ENCODE results near the gene DNAL1.

DNA sequence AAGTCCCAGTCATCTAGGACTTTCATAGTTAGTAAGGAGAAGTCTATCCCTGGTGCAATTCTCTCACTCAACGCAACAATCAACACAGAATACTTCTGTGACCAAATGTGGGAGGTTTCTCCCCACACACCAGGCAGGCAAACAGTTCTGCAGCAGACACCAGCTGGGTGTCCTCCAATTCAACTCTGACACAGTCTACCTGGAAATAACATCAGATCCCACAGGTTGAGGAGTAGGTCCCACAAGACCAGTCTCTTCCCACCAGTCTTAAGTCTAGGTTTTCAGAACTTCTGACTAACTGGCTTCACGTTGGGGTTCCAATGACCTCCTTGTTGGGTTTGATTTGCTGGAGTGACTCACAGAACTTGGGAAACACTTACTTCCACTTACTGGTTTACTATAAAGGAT lies 17.6 kb upstream of the DNAL1 start:
- TF ChIP-seq, protein P1, sequence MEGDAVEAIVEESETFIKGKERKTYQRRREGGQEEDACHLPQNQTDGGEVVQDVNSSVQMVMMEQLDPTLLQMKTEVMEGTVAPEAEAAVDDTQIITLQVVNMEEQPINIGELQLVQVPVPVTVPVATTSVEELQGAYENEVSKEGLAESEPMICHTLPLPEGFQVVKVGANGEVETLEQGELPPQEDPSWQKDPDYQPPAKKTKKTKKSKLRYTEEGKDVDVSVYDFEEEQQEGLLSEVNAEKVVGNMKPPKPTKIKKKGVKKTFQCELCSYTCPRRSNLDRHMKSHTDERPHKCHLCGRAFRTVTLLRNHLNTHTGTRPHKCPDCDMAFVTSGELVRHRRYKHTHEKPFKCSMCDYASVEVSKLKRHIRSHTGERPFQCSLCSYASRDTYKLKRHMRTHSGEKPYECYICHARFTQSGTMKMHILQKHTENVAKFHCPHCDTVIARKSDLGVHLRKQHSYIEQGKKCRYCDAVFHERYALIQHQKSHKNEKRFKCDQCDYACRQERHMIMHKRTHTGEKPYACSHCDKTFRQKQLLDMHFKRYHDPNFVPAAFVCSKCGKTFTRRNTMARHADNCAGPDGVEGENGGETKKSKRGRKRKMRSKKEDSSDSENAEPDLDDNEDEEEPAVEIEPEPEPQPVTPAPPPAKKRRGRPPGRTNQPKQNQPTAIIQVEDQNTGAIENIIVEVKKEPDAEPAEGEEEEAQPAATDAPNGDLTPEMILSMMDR (IDR thresholded peaks at IDR 0.05) = no peak
- no peak for TF ChIP-seq EP300 (IDR thresholded peaks at IDR 0.05)
- no peak for TF ChIP-seq POLR2A (IDR thresholded peaks at IDR 0.05)
